K562 (cell line): Measurements from ENCODE around the gene PSORS1C1. TPM values are rescaled to one million over a fixed set of nuclear protein-coding genes. Genes with fewer than 3 reads are reported as not detected.

ENCODE experiments used
- ATAC-seq: fragments of 200-7000 bp; cut with Tn5 transposase; 3 replicates; pipeline ENCODE4 v1.9.1; 2020; ENCODE audit warnings: moderate library complexity
- BruUV-seq: library from RNA; stranded (reverse); fragments of 400-500 nt; replicated peaks from 2 replicates; lab custom pipeline; 2021; lab: Mats Ljungman, UMichigan
- CTCF ChIA-PET: fragments of 300-600 bp; formaldehyde crosslinking; extraction: SDS; loops from one replicate; lab custom pipeline; 2021; ENCODE audit warnings: low intra/inter-chr PET ratio; lab: Yijun Ruan, JAX
- POLR2A ChIA-PET: fragments of 300-600, 350-650 bp; sonication (Branson Sonifier 250); formaldehyde crosslinking; extraction: SDS; loops from one replicate; lab custom pipeline; 2021; ENCODE audit warnings: antibody characterized with exemption, inconsistent platforms; lab: Yijun Ruan, JAX
- DNase-seq, 4 experiments: peaks; one replicate each; pipeline versions ENCODE4 v3.0.0 to v3.0.0-alpha.2; 2011 to 2018; ENCODE audit warnings: low spot score in 3 of 4, mixed read lengths in 3 of 4; ENCODE audit errors: extremely low read depth in 1 of 4
- FAIRE-seq: peaks from 2 replicates; lab custom pipeline; 2011; peaks lifted over from hg19 to GRCh38; lab: Jason Lieb, UNC
- H2AFZ ChIP-seq: 2 replicates; pipeline ENCODE4 v1.6.0; 2011; ENCODE audit warnings: low read depth, low read length, control low read depth, inconsistent platforms
- H3K27ac ChIP-seq: fragments of 200-600 bp; 3 replicates; pipeline ENCODE4 v1.8.0; 2011; ENCODE audit warnings: low read depth, mild to moderate bottlenecking, control low read depth, inconsistent platforms, low read length, moderate library complexity, mixed read lengths; ENCODE audit errors: extremely low read depth
- H3K27me3 ChIP-seq, 2 experiments: fragments of 300-600 bp in 1 of 2; 2 replicates in 1 of 2; 3 replicates in 1 of 2; pipeline versions ENCODE4 v1.6.0 to v1.8.0; 2011; ENCODE audit warnings: inconsistent platforms in 2 of 2, low read length in 2 of 2, mild to moderate bottlenecking in 1 of 2, mixed read lengths in 1 of 2, moderate library complexity in 1 of 2; ENCODE audit not compliant: control insufficient read depth in 2 of 2, insufficient read depth in 2 of 2
- H3K36me3 ChIP-seq: fragments of 300-600 bp; 3 replicates; pipeline ENCODE4 v1.8.0; 2011; ENCODE audit warnings: mild to moderate bottlenecking, low read length, inconsistent platforms; ENCODE audit not compliant: control insufficient read depth, insufficient read depth
- H3K4me1 ChIP-seq, 2 experiments: fragments of 200-600 bp in 1 of 2; replicated peaks in 1 of 2; 2 replicates in 1 of 2; 3 replicates in 1 of 2; pipeline versions ENCODE4 v1.5.1 to v1.8.0; 2011; ENCODE audit warnings: inconsistent platforms in 2 of 2, low read length in 2 of 2, mild to moderate bottlenecking in 1 of 2, mixed read lengths in 1 of 2, moderate library complexity in 1 of 2; ENCODE audit not compliant: control insufficient read depth in 2 of 2, insufficient read depth in 2 of 2
- H3K4me2 ChIP-seq: 2 replicates; pipeline ENCODE4 v1.6.1; 2011; ENCODE audit warnings: low read length, control low read depth, inconsistent platforms, mixed read lengths; ENCODE audit not compliant: insufficient read depth
- H3K4me3 ChIP-seq: fragments of 200-600 bp; sonication (generic), shearing (Covaris generic); 2 replicates; pipeline ENCODE4 v1.5.1; 2016; ENCODE audit warnings: control low read depth, inconsistent platforms
- H3K79me2 ChIP-seq: fragments of 200-600 bp; 3 replicates; pipeline ENCODE4 v1.8.0; 2011; ENCODE audit warnings: low read length, inconsistent platforms; ENCODE audit not compliant: control insufficient read depth, insufficient read depth
- H3K9ac ChIP-seq, 2 experiments: 2 replicates each; pipeline versions ENCODE4 v1.6.0 to v1.6.1; 2011; ENCODE audit warnings: low read depth in 2 of 2, low read length in 2 of 2, control low read depth in 1 of 2, inconsistent platforms in 1 of 2, mild to moderate bottlenecking in 1 of 2, mixed read lengths in 1 of 2; ENCODE audit not compliant: insufficient read depth in 1 of 2
- H3K9me1 ChIP-seq: one replicate; pipeline ENCODE4 v1.6.0; 2011; ENCODE audit warnings: inconsistent platforms, mild to moderate bottlenecking, low read length, moderate library complexity; ENCODE audit not compliant: control insufficient read depth, insufficient read depth
- H3K9me3 ChIP-seq: replicated peaks from 2 replicates; pipeline ENCODE4 v1.5.1; 2011; ENCODE audit warnings: low read depth, low read length, inconsistent platforms; ENCODE audit not compliant: control insufficient read depth, insufficient read depth
- H4K20me1 ChIP-seq: replicated peaks from 2 replicates; pipeline ENCODE4 v1.6.1; 2011; ENCODE audit warnings: low read length, inconsistent platforms, mixed read lengths; ENCODE audit not compliant: control insufficient read depth, insufficient read depth
- CREB3 ChIP-seq: fragments of 450-650 bp; conservative IDR thresholded peaks from 2 replicates; pipeline ENCODE4 v1.6.1; 2016; ENCODE audit warnings: missing genetic modification characterization, low read depth, mild to moderate bottlenecking, missing compliant biosample characterization, moderate library complexity
- ELF1 ChIP-seq: fragments of 200-800 bp; sonication (Bioruptor generic); IDR thresholded peaks from 2 replicates; pipeline ENCODE4 v1.6.1; 2016; ENCODE audit warnings: missing genetic modification characterization, missing compliant biosample characterization
- KAT7 ChIP-seq: sonication (generic); formaldehyde crosslinking; IDR thresholded peaks from 2 replicates; pipeline ENCODE4 v1.8.0; 2022; ENCODE audit warnings: missing genetic modification reagents, mild to moderate bottlenecking, borderline replicate concordance
- MAFF ChIP-seq: IDR thresholded peaks from 2 replicates; pipeline ENCODE4 v1.6.1; 2012; ENCODE audit warnings: low read length, improper control_type of control experiment
- ZNF354B ChIP-seq: fragments of 250-450 bp; sonication (Bioruptor Pico); IDR thresholded peaks from 2 replicates; pipeline ENCODE4 v1.4.0; 2020
- WGBS: fragments of 100-300 bp; shearing (Covaris generic); methylation state at CpG from one replicate; pipeline ENCODE4 v1.1.6; 2016; ENCODE audit warnings: low coverage, mixed read lengths; ENCODE audit not compliant: insufficient coverage; ENCODE audit errors: missing lambda C conversion rate; 5-methylcytosine and 5-hydroxymethylcytosine counted together
- in situ Hi-C: fragments of 300-500 bp; cut with MboI; formaldehyde crosslinking; loops from 4 replicates; pipeline ENCODE4 v1.15.0; 2018; ENCODE audit warnings: inconsistent platforms, mixed read lengths
- intact Hi-C: fragments of 100-400 bp; cut with micrococcal nuclease; formaldehyde crosslinking; loops from 2 replicates; pipeline ENCODE4 v1.14.2; 2022
- polyA plus RNA-seq, 8 experiments: library from polyadenylated mRNA; depleted of rRNA in 4 of 8; stranded (reverse) in 5 of 8; unstranded in 3 of 8; fragments of >200 nt; fragmentation: Nextera tagmentation in 2 of 8; fragmentation: Illumina TruSeq in 1 of 8; extraction: Ambion mirVana in 2 of 8; extraction: Trizol in 1 of 8; gene quantifications; 2 replicates each; pipeline versions ENCODE4 v1.2.1 to v1.2.3, GENCODE V29; 2011 to 2014; ENCODE audit warnings: inconsistent platforms in 1 of 8, missing spikeins in 1 of 8
- total RNA-seq, 7 experiments: library from RNA; depleted of rRNA in 6 of 7; stranded (reverse); fragments of >200 nt in 6 of 7; fragmentation: Illumina TruSeq in 2 of 7; extraction: Trizol in 2 of 7; gene quantifications; 2 replicates each; pipeline versions ENCODE4 v1.2.1 to v1.2.3, GENCODE V29; 2011 to 2021; ENCODE audit warnings: low replicate concordance in 1 of 7

PSORS1C1 gene
- total and polyA plus RNA-seq, 9 of the 15 experiments (the other 6 are each of a cell fraction or from before 2014, with no cell fraction given) = 0.11 TPM; not detected in 8

GRCh38 chr6:31142361-31142761, 27.8 kb downstream of the PSORS1C1 start:
- Histone ChIP-seq H3K4me3 (no peak overlapping the region), H3K27ac (no peak overlapping the region), H3K27me3 (no peaks in the 10 kb centered on the region; a peak in 1 of 5 replicates), H2AFZ (no peak overlapping the region), H3K9ac (no peak overlapping the region), H3K79me2 (no peaks in the 10 kb centered on the region), H3K9me1 (no peaks in the 10 kb centered on the region), H3K36me3 (peaks cover 40% of the 10 kb centered on the region; the same call in 2 of the 3 replicates), H4K20me1 (no peaks in the 10 kb centered on the region; the same call in 1 of the 2 replicates), H3K4me2 (no peak overlapping the region), H3K9me3 (no peaks in the 10 kb centered on the region), H3K4me1 (peaks cover 3 to 13% of the 10 kb centered on the region in 2 experiments; a peak in 4 of 5 replicates)
- no peak for TF ChIP-seq ZNF354B (CRISPR knock-in tag)
- no peak for TF ChIP-seq ELF1 (tag)
- no peak for TF ChIP-seq CREB3 (tag)
- no peak for TF ChIP-seq MAFF
- no peak for TF ChIP-seq KAT7 (CRISPR knock-in tag)
- CTCF ChIA-PET = interaction anchor here (1.5 kb wide), 1 partner anchor 49 kb away, joined by 4 read pairs; no protein-coding TSS in a partner anchor
- BruUV-seq = no TSS peak
- DNase-seq (no peak), FAIRE-seq (no peak), ATAC-seq (no peak)
- WGBS = 56% methylated on average over 2 of the region's 2 CpGs
- intact Hi-C loops = no loop called here
- POLR2A ChIA-PET = interaction anchor here (0.6 to 1.0 kb wide), 3 partner anchors 8 to 538 kb away, joined by 3 to 5 read pairs (median 4); no protein-coding TSS in a partner anchor
- in situ Hi-C loops = no loop called here
